Non-pigmented ciliary epithelial cell (primary cell): ENCODE data around the gene ADGRG1.

Source experiments
- DNase-seq: peaks from one replicate; pipeline ENCODE4 v3.0.0-alpha.2; 2010; ENCODE audit warnings: low read depth

ADGRG1 gene

GRCh38 chr16:57682809-57683635 is 54.6 kb downstream of the ADGRG1 start:
- DNase-seq = no peak

GRCh38 chr16:57683636-57684545 is 55.5 kb downstream of the ADGRG1 start:
- DNase-seq = no peak

DNA sequence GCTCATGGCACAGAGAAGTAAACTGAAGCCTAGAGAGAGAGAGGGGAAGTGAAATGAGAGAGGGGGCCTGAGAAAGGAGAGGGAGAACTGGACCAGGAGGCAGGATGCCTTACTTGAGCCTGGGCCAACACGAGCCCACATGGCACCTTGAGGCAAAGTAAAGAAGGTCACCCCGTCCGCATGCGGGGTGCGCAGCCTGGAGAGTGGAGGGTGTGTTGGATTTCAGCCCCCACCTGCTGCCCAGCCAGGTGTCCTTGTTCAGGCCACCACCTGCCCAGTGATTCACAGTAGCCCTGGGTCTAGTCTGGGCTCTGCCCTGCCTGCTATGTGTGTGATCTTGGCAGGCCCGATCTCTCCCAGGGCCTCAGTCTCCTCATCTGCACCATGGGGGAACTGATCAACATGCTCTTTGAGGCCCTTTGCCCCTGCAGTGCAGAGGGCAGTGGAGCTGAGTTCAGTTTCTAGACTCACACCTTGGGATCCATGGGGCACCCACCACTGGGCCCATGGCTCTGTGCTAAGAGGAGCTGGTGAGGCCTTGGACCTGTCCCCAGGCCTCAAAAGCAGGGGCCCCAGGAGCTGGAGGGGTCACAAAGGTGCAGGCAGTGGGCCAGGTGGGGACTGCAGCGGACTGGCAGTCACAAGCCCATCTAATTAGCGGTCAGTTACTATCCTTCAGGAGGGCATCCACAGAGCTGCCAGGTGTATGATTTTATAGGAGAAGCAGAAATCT is 56.4 kb downstream of the ADGRG1 start:
- DNase-seq = no peak

GRCh38 chr16:57685633-57686032 is 57.2 kb downstream of the ADGRG1 start:
- no peak for DNase-seq

DNA sequence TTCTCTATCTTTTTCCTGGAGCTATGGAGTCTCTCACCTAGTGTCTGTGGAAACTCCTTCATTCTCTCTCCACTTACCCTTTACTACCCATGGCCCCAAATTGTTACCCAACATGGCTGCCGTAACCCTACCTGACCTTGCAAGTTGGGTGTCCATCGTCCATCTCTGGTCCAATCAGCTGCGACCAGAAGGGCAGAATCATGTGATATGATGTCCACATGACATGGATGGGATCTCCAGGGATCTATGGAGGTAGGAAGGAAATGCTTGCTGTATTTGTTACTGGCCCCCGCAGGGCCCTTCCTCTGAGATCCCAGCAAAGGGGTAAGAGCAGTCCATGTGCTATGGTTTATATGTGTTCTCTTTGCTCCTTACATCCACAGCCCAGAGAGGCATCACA is 58.1 kb downstream of the ADGRG1 start:
- DNase-seq = no peak

DNA sequence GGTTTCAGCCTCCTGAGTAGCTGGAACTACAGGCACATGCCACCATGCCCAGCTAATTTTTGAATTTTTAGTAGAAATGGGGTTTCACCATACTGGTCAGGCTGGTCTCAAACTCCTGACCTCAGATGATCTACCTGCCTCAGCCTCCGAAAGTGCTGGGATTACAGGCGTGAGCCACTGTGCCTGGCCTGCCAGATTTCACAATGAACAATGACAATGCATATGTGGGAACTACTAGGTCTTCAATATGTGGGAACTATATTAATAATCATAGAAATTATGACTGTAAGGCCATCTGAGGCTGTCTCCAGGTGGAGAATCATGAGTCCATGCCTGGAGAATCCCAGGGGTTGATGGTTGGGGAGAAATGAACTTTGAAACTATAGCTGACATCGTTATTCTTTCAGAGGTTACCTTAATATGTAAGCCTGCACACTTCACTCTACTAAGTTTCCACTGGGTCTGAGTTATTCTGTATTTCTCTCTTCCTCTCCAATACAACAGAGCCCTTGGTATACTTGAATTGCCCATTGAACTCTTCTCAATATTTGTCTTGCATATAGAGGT is 59.0 kb downstream of the ADGRG1 start:
- no peak for DNase-seq

- no peak for DNase-seq
These were observed 60.1 kb downstream of the ADGRG1 start for GRCh38 chr16:57688487-57688986.

DNA sequence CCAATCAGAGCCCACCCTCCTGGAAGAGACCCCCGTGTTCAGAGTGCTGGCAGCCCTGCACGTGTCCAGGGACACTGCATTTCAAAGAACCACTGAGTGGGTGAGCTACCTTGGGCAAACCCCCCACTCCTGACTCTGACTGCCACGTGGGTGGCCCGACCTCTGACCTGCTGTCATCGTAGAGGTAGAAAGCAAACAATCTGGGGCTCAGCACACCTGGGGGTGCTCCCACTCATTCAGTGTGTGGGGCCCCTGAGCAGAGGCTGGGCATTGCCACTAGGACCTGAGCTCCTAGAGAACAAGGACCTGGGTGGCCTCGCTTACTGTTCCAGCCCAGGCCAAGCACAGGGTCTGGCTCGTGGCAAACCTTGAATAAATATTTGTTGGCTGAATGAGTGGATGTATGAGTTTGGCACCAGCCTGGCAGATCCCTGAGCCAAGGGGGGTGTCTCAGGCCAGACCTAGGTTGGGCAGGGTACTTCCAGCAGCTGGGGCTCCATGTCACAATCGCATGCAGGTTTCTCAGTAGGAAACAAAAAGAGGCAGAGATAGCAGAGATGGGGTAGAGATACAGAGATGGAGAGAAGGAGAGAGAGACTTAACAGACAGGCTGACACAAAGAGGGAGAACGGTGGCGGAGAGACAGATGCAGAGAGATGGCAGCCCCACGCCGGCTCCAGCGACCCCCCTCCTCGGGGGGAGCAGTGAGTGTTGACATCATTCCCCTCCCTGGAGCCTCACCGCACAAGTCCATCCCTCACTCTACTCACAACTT is 60.7 kb downstream of the ADGRG1 start:
- no peak for DNase-seq

GRCh38 chr16:57689762-57690558 is 61.5 kb downstream of the ADGRG1 start:
- DNase-seq = no peak

GRCh38 chr16:57690782-57691471 is 62.5 kb downstream of the ADGRG1 start:
- no peak for DNase-seq

DNA sequence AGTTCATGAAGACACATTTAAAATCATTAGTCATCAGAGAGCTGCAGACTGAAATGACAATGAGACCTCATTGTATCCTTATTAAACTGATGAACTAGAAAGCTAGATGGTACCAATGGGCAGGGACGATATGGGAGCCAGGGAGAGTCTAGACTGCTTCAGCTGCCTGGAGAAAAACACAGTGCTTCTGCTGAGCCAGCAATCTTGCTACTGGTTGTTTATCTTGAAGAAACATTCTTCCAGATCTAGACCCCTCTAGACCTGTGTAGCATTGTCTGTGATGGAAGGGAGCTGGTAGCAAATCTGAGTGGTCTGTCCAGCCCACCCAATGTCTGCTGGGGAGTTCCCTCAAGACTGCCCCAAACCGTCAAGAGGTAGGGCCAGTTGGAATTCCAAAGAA is 64.2 kb downstream of the ADGRG1 start:
- DNase-seq = no peak

DNA sequence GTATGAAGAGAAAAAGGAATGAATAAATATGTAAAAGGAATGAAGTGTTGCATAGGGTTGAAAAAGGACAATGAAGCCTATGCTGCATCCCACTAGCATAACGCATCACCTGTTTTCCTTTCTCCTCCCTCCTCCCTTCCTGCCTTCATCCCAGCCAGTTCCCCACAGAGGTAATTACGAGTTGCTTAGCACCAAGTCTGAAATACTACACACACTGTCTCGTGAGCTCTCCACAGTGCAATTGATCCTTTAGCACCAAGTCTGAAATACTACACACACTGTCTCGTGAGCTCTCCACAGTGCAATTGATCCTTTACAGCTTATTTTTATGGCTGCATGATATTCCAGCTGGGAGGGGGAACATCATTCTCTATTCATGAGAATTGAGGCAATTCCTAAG is 65.1 kb downstream of the ADGRG1 start:
- DNase-seq = no peak

- no peak for DNase-seq
These were observed 65.8 kb downstream of the ADGRG1 start for GRCh38 chr16:57694231-57694724.

DNA sequence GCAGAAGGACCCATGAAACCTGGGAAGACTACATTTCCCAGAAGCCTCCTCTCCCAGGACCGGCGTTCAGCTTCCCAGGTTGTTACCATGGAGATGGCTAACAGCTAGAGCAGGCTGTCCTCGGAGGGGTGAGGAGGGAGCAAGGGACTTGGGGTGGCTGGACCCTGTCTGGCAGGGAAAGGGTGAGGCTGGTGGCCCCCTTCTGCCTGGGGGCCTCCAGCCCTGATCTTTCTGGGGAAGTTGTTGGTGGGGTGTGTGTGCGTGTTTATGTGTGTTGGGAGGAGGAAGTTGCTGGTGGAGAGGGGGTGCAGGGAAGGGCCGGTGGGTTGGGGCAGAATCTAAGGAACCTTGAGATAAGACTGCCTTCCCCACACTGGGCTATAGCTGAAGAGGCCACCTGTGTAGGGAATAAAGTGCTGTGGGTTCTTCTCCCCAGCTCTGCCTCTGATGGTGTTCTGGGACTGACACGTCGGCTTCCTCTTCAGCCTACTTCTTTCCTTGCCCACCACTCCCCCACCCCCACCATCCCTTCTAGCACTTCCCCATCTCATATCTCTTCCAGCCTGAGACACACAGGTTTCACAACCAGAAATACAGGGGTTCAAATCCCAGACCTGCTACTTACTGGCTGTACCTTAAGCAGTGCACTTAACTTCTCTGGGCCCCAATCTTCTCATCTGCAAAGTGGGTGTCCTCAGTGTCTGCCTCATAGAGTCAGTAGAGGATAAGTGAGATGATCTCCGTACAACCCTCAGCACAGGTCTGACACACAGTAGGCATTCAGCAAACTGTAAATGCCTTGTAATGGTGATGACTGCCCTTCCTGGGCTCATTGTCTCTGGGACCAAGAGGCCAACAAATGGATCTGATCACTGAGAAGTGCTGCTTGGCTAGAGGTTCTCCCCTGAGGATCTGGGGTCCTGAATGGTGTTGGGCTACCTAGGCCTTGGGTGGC is 66.6 kb downstream of the ADGRG1 start, which contains the start of gene DRC7:
TSS of gene DRC7 (plus strand) at position 82 of the 955 bp plus-strand sequence. CDS start 3,144 bp downstream, outside the sequence.
- DNase-seq = no peak

GRCh38 chr16:57695680-57696069 is 67.2 kb downstream of the ADGRG1 start:
- no peak for DNase-seq

DNA sequence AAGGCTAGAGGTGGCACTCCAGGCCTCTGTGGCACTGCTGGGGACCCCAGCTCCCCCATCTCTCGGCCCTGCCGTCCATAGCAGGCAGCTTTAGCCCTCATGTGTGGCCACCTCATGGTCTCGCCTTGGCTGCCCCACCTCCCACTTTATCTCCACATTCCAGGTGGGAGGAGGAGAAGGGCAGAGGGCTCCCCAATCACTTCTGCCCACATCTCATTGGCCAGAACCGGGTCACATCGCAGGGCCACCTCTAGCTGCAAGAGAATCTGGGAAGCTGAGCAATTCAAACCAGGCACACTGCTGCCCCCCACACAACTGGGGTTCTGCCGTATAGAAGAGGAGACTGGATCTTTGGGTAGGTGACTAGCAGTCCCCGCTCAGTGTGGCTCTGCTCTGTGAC is 67.8 kb downstream of the ADGRG1 start:
- no peak for DNase-seq

GRCh38 chr16:57697896-57698537 is 69.6 kb downstream of the ADGRG1 start:
- no peak for DNase-seq
